Ovary (tissue), 9 donors: ENCODE results near the gene IGF1. TPM values are rescaled to one million over a fixed set of nuclear protein-coding genes. Genes with fewer than 3 reads are reported as not detected.

Experiments
- DNase-seq, 5 donors: peaks; one replicate each; pipeline ENCODE4 v3.0.0-alpha.2; 2019 to 2020
- H3K27ac ChIP-seq, 2 donors: fragments of 200-600 bp; one replicate each; pipeline versions ENCODE4 v1.5.1 to v1.8.0; 2019 to 2022
- H3K27me3 ChIP-seq: fragments of 200-600 bp; one replicate; pipeline ENCODE4 v1.8.0; 2022
- H3K36me3 ChIP-seq: fragments of 200-600 bp; sonication (generic); one replicate; pipeline ENCODE4 v1.5.1; 2019
- H3K4me1 ChIP-seq: one replicate; pipeline ENCODE4 v1.8.1; 2013; ENCODE audit warnings: mild to moderate bottlenecking, moderate library complexity; ENCODE audit not compliant: insufficient read depth
- H3K4me3 ChIP-seq: fragments of 200-600 bp; sonication (generic); one replicate; pipeline ENCODE4 v1.5.1; 2017
- H3K9me3 ChIP-seq, 2 donors: fragments of 200-600 bp in 1 of 2; sonication (generic) in 1 of 2; one replicate each; pipeline versions ENCODE4 v1.5.1 to v1.8.1; 2013 to 2019; ENCODE audit warnings: mild to moderate bottlenecking in 1 of 2, moderate library complexity in 1 of 2
- CTCF ChIP-seq, 3 donors: fragments of 450-650 bp in 2 of 3; fragments of 200-600 bp in 1 of 3; IDR thresholded peaks; one replicate each; pipeline versions ENCODE4 v1.5.1 to v1.8.0; 2016 to 2022; ENCODE audit warnings: antibody characterized with exemption in 3 of 3, mild to moderate bottlenecking in 1 of 3
- EP300 ChIP-seq: sonication (generic); formaldehyde crosslinking; IDR thresholded peaks from one replicate; pipeline ENCODE4 v1.6.1; 2017; ENCODE audit warnings: antibody characterized with exemption
- POLR2A ChIP-seq: fragments of 450-650 bp; IDR thresholded peaks from one replicate; pipeline ENCODE4 v1.6.1; 2017; ENCODE audit warnings: antibody characterized with exemption, mild to moderate bottlenecking, moderate library complexity
- WGBS, 3 donors: extraction: QIAGEN DNeasy Blood & Tissue Kit in 1 of 3; methylation state at CpG; one replicate each; pipeline versions ENCODE4 v1.1.5 to v1.1.7; 2013 to 2017; 5-methylcytosine and 5-hydroxymethylcytosine counted together
- intact Hi-C, 4 donors: fragments of 100-400 bp; cut with DNase I; formaldehyde crosslinking; loops; one replicate each; pipeline versions ENCODE4 v1.11.0 to v1.15.1; 2022 to 2023
- polyA plus RNA-seq, 2 donors: library from polyadenylated mRNA; stranded (reverse); fragments of 200-250 nt in 1 of 2; fragments of 350-450 nt in 1 of 2; fragmentation: Illumina TruSeq in 1 of 2; extraction: RNeasy Lipid Tissue Mini Kit (QIAGEN cat#74804) in 1 of 2; gene quantifications; one replicate each; pipeline ENCODE4 v1.2.3, GENCODE V29; 2013 to 2014
- total RNA-seq, 7 donors: library from RNA; depleted of rRNA in 2 of 7; stranded (reverse); fragments of >200 nt in 2 of 7; fragmentation: NEBNext Ultra II Directional in 3 of 7; extraction: Animal tissue kit (Norgen Biotek cat#: 25700) in 3 of 7; gene quantifications; one replicate each; pipeline versions ENCODE4 v1.1.0 to v1.2.4, GENCODE V29; 2016 to 2023
- donor health status: DM: no; HTN: no; CAD: no; lungs with moderate emphysema.
- donor health status: DM: no; HTN: no; CAD: no.
- donor health status: Bipolar disorder and iron deficiency.
- donor health status: DM: yes; HTN: yes; CAD: no.
- donor health status: DM: no; HTN: no; CAD: no.
- donor health status: DM: yes; HTN: yes; CAD: no.

Gene IGF1
- total and polyA plus RNA-seq, 9 donors, result 1.4 to 44.4 (median 9.3) TPM

GRCh38 chr12:102385343-102385742 lies 95.0 kb downstream of the IGF1 start:
- Histone ChIP-seq H3K27ac (no peak overlapping the region), H3K4me3 (no peak overlapping the region), H3K9me3 (no peaks in the 10 kb centered on the region), H3K4me1 (peaks cover 2% of the 10 kb centered on the region), H3K27me3 (no peaks in the 10 kb centered on the region), H3K36me3 (no peaks in the 10 kb centered on the region)
- TF ChIP-seq EP300 (no peak), CTCF (IDR thresholded peaks at IDR 0.05) (no peak)
- WGBS, 3 donors, result 96 to 100% (median 97%) methylated on average over 1 of the region's 1 CpG
- intact Hi-C loops, result no loop called here
- DNase-seq, result no peak

GRCh38 chr12:102379346-102380162 lies 100.8 kb downstream of the IGF1 start:
- TF ChIP-seq POLR2A (no peak), EP300 (no peak), CTCF (IDR thresholded peaks at IDR 0.05) (no peak)
- DNase-seq, result no peak
- Histone ChIP-seq H3K9me3 (no peaks in the 10 kb centered on the region), H3K27ac (no peak overlapping the region), H3K27me3 (no peaks in the 10 kb centered on the region), H3K4me1 (no peaks in the 10 kb centered on the region), H3K4me3 (no peak overlapping the region), H3K36me3 (no peaks in the 10 kb centered on the region)
- intact Hi-C loops, result no loop called here
- WGBS, 3 donors, result 11 to 23% (median 18%) methylated on average over 3 of the region's 3 CpGs

- Histone ChIP-seq H3K27me3 (no peaks in the 10 kb centered on the region), H3K27ac (no peak overlapping the region), H3K4me3 (no peak overlapping the region), H3K36me3 (no peaks in the 10 kb centered on the region), H3K4me1 (no peaks in the 10 kb centered on the region), H3K9me3 (no peaks in the 10 kb centered on the region)
- TF ChIP-seq CTCF (IDR thresholded peaks at IDR 0.05) (no peak), EP300 (no peak), POLR2A (no peak)
- no peak for DNase-seq
- intact Hi-C loops, result no loop called here
Observed at GRCh38 chr12:102376781-102377180, 103.6 kb downstream of the IGF1 start.

- TF ChIP-seq CTCF (IDR thresholded peaks at IDR 0.05), result no peak
- no peak for TF ChIP-seq EP300
- TF ChIP-seq POLR2A, result no peak
- H3K27ac ChIP-seq, result no peak overlapping the region
- H3K36me3 ChIP-seq, result no peaks in the 10 kb centered on the region
- no peaks in the 10 kb centered on the region for H3K4me1 ChIP-seq
- intact Hi-C loops, result no loop called here
- no peaks in the 10 kb centered on the region for H3K9me3 ChIP-seq
- DNase-seq, result no peak
- H3K4me3 ChIP-seq, result no peak overlapping the region
- 89 to 95% (median 91%) methylated on average over 5 of the region's 5 CpGs for WGBS, 3 donors
- no peaks in the 10 kb centered on the region for H3K27me3 ChIP-seq
Observed at GRCh38 chr12:102376181-102376747, 104.1 kb downstream of the IGF1 start.
